ENCODE measurements around the gene ZNF283.
"Not testable (repeated sequence)": the region's sequence is repeated elsewhere in the genome, so short reads cannot be mapped to it uniquely, and the experiment has no call there.

The ZNF283 gene

DNA sequence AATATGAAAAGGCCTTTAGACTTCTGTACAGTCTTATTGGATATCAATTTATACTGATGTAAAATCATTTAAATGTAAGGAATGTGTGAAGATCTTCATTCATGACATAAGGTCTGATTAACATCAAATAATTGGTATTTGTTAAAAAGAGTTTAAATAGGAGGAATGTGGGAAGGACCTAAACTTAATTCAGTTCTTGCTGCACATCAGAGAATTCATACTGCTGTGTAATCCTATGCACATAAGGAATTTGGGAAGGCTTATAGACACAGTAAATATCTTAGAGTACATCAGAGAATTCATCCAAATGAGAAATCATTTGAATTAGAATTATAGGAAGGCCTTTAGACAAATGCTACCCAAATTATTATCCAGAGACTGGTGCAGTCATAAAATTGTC, 21.7 kb downstream of the ZNF283 start:
- DNase-seq (ENCODE audit: low read depth in 3 of 3): no peak

DNA sequence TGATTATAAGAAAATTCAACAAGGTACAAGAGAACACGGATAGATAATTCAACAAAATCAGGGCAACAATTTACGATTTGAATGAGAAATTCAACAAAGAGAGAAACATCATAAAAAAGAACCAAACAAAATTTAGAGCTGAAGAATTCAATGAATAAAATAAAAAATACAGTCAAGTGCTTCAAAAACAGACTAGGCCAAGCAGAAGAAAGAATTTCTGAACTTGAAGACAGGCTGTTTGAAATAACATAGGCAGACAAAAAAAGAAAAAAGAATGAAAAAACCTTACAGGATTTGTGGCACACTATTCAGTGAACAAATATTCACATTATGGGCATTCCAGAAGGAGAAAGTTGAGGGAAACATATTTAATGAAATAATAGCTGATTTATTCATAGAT, 31.1 kb downstream of the ZNF283 start:
- DNase-seq (ENCODE audit: low read depth in 3 of 3): no peak

DNA sequence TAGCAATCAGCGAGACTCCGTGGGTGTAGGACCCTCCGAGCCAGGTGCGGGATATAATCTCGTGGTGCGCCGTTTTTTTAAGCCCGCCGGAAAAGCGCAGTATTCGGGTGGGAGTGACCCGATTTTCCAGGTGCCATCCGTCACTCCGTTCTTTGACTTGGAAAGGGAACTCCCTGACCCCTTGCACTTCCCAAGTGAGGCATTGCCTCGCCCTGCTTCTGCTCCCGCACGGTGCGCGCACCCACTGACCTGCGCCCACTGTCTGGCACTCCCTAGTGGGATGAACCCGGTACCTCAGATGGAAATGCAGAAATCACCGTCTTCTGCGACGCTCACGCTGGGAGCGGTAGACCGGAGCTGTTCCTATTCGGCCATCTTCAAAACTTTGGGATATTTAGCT, 39.8 kb downstream of the ZNF283 start:
- DNase-seq (ENCODE audit: low read depth in 3 of 3): not testable (repeated sequence)

DNA sequence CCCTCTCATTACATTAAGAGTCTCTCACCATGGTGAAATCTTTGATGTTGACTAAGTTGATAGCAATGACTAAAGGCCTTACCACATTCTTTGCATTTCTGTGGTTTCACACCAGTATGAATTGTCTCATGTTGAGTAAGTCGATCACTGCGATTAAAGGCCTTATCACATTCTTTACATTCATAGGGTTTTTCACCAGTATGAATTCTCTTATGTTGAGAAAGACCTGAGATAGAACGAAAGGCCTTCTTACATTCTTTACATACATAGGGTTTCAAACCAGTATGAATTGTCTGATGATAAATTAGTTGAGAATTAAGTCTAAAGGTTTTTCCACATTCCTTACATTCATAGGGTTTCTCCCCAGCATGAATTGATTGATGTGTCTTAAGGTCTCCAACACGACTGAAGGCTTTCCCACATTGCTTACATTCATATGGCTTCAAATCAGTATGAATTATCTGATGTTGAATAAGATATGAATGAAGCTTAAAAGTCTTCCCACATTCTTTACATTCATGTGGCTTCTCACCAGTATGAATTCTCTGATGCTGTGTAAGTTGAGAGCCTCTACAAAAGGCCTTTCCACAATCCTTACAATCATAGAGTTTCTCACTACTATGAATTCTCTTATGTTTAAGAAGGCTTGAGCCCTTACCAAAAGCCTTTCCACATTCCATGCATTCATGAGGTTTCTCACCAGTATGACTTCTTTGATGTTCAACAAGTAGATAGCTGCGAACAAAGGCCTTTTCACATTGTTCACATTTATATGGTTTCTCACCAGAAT, 45.6 kb downstream of the ZNF283 start:
- DNase-seq (ENCODE audit: low read depth in 3 of 3): no peak

DNA sequence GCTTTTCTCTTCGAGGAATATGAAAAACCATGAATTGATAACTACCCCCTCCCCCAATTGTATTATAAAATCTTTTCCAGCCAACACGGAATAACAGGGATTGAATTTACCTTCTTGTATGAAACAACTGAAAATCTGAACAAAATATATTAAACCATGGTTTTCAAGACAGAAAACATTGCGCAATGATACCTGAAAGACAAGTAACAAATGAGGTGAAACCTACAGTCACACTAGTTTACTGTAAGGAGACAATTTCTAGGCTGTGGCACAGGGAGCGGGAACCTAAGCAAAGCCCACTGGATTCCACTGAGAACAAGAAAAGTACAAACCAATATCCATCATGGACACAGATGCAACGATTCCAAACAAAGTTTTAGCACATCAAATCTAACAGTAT, 53.4 kb downstream of the ZNF283 start:
- no peak for DNase-seq (ENCODE audit: low read depth in 3 of 3)

DNA sequence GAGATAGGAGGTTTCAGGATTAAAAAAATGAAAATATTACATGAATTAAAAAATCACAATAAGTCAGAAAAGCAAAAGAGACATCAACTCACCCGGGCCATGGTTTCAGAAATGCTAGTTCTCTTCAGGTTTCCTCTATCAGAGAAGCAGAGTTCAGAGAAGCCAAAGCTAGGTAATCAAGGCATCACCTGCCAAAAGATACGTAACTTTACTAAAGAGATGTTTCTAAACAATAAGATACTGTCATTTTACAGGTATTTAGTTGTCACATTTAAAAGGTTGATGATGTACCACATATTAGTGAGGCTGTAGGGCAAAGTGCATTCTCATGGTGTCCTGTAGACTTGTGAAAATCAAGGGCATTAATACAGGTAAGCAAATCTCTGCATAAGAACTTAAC, 56.7 kb downstream of the ZNF283 start, which contains the start of gene ZNF404:
Gene ZNF404, minus strand, starts transcription at position 101 of the 400 bp plus-strand sequence.
- DNase-seq (ENCODE audit: low read depth in 3 of 3): no peak

DNA sequence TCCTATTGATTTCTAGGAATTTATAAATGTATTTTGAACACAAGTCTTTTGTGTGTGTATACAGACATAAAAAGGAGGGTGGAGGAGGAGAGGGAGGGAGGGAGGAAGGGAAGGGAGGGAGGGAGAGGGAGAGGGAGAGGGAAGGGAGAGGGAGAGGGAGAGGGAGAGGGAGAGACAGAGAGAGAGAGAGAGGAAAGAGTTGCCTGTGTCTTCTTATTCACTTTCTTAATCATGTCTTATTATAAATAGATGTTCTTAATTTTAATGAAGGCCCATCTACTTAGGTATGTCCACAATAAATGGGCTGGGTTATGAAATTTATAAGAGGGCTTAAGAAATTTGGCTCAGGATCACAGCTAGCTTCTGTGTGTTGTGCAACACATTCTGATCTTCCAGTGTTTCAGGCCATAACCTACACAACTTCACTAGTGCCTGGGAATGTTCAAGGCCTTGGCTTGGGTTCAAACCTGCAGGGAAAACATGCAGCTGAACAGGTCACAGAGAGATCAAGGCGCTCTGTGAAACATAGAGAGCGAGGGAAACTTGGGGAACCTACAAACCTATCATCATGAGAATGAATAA, 68.7 kb downstream of the ZNF283 start:
- no peak for DNase-seq (ENCODE audit: low read depth in 3 of 3)

Data from stimulated activated CD4-positive, alpha-beta T cell treated with anti-CD3 and anti-CD28 coated beads, TNF-alpha, amount 100 ng/mL, for 4 hours (primary cell).